Mucosa of gallbladder (tissue), 1 donor: ENCODE data around the gene PLIN5. TPM values are rescaled to one million over a fixed set of nuclear protein-coding genes. Genes with fewer than 3 reads are reported as not detected.
A peak's percentile ranks its signal among the peaks of the same experiment; 100 is the strongest.
"Not testable (repeated sequence)": the region's sequence is repeated elsewhere in the genome, so short reads cannot be mapped to it uniquely, and the experiment has no call there.

Source experiments
- DNase-seq: peaks from one replicate; pipeline ENCODE4 v3.0.0-alpha.2; 2020; ENCODE audit warnings: low spot score
- total RNA-seq: library from RNA; stranded (reverse); gene quantifications from one replicate; pipeline ENCODE4 v1.2.1, GENCODE V29; 2021
- donor health status: DM: no; HTN: no; CAD: no.

Gene PLIN5
- total RNA-seq, 1 donor from 2014 or later, result 13.6 TPM

- no peak for DNase-seq
These were observed 8.1 kb upstream of the PLIN5 start for GRCh38 chr19:4542896-4543841.

GRCh38 chr19:4541806-4542145 is 6.8 kb upstream of the PLIN5 start:
- DNase-seq, result not testable (repeated sequence)

DNA sequence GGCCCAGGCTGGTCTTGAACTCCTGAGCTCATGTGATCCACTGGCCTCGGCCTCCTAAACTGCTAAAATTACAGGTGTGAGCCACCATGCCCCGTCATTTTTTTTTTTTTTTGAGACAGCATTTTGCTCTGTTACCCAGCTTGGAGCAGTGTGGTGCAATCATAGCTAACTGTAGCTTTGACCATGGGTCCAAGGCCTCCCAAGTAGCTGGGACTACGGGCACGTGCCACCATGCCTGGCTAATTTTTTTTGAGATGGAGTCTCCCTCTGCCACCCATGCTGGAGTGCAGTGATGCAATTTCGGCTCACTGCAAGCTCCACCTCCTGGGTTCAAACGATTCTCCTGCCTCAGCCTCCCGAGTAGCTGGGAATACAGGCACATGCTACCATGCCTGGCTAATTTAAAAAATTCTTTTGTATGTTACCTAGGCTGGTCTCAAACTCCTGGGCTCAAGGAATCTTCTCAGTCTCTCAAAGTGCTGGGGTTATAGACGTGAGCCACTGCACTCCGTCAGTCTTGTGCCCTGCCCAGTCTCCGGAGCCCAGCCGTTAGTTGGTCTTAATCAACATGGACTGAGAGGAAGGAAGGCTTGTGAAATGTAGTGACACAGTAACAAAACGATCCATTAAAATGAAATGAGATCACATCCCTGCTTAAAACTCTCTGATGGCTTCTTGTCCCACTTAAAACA is 6.2 kb upstream of the PLIN5 start:
- DNase-seq, result no peak

- peak; percentile 71 for DNase-seq
These were observed 4.9 kb upstream of the PLIN5 start, which contains the start of gene LRG1 for GRCh38 chr19:4539693-4540581. TSS of gene LRG1 (minus strand) at chr19:4540036. CDS start at chr19:4540013, 23 bp downstream.

DNA sequence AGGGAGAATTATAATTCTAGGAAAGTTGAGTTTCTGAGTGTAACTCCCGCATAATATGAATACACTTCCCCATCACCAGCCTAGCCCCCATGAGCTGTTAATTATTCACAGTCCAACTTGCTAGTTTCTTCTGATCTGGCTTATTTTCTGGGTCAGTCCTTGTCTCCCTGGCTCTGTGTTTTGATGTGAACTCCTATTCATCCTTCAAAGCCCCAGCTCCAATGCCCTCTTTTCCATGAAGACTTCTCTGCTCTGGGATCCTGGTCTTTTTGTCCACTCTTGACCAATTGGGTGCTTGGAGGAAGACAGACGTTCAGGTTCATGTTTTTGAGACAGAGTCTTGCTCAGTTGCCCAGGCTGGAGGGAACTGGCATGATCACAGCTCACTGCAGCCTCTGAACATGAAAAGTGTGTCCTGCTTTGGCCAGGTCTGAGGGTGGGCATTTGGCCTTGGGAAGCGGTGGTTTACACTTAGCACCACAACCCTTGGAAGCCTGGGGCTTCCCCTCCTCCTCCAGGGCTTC is 4.2 kb upstream of the PLIN5 start:
- DNase-seq, result no peak

GRCh38 chr19:4538601-4538954 is 3.6 kb upstream of the PLIN5 start:
- DNase-seq, result no peak

DNA sequence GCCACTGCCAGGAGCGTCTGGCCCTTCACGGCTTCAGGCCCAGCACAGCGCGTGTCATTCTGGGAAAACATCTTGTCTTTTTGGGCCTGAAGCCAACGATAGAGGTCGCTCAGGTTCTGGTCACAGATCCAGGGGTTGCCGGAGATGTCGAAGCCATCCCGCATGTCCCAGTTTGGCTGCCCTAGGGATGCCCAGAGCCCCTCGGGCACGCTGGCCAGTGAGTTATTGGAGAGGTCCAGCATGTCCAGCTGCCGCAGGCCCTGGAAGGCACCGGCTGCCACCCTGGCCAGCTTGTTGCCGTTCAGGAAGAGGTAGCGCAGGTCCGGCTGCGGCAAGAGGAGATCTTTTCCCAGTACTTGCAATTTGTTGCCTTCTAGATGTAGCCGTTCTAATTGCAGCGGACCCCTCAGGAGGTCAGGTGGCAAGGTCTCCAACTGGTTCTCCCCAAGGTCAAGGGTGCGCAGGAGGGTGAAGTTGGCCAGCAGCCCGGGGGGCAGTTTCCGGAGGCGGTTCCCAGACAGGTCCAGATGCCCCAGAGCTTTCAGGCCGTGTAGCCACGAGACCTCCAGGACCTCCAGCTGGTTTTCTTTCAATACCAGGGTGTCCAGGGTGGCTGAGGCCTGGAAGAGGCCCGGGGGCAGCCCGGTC is 3.1 kb upstream of the PLIN5 start:
- DNase-seq, result no peak

GRCh38 chr19:4536798-4537197 is 1.8 kb upstream of the PLIN5 start:
- no peak for DNase-seq

- DNase-seq, result no peak
These were observed 1.1 kb downstream of the PLIN5 start for GRCh38 chr19:4533835-4534424.

GRCh38 chr19:4533334-4533733 is 1.7 kb downstream of the PLIN5 start:
- no peak for DNase-seq

- peak; percentile 27 for DNase-seq
These were observed 3.4 kb downstream of the PLIN5 start for GRCh38 chr19:4531562-4532165.

- DNase-seq, result no peak
These were observed 5.0 kb downstream of the PLIN5 start for GRCh38 chr19:4529924-4530522.

DNA sequence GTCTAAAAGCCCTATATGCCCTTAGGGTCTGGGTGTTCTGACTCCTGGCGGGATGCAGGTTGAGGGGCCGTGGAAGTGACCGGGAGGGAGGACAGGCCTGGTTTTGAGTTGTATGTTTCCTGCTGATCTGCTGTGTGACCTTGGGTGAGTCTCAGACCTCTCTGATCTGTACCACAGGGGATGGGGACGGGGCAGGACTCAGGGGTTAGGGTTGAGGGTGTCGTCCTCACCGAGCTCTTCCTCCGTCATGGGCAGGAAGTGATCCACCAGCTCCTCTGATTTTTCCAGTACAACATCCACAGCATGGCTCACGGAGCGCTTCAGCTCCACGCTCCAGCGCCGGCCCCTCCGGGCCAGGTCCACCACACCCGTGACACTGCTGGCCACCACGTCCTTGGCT is 6.2 kb downstream of the PLIN5 start:
- no peak for DNase-seq

DNA sequence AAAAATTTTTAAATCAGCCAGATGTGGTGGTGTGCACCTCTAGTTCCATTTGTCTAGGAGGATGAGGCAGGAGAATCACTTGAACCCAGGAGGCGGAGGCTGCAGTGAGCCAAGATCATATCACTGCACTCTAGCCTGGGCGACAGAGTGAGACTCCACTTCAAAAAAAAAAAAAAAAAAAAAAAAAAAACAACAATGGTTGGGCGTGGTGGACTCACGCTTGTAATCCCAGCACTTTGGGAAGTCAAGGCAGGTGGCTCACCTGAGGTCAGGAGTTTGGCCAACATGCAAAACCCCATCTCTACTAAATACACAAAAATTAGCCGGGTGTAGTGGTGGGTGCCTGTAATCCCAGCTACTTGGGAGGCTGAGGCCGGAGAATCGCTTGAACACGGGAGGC is 7.6 kb downstream of the PLIN5 start:
- not testable (repeated sequence) for DNase-seq

DNA sequence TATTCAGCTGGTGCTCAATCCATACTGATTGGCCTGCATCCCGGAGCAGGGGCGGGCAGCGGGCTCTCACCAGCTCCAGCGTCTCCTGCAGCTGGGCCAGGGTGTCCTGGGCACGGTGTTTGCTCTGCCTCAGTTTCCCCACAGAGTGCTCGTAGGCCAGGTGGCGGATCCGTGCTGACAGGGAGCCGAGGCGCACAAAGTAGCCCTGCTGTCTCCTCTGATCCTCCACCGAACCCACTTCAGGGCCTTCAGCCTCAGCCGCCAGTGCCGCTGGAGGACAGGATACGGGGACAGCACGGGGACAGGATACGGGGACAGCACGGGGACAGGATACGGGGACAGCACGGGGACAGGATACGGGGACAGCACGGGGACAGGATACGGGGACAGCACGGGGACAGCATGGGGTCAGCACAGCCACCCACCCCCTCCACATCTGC is 9.4 kb downstream of the PLIN5 start:
- DNase-seq, result no peak

DNA sequence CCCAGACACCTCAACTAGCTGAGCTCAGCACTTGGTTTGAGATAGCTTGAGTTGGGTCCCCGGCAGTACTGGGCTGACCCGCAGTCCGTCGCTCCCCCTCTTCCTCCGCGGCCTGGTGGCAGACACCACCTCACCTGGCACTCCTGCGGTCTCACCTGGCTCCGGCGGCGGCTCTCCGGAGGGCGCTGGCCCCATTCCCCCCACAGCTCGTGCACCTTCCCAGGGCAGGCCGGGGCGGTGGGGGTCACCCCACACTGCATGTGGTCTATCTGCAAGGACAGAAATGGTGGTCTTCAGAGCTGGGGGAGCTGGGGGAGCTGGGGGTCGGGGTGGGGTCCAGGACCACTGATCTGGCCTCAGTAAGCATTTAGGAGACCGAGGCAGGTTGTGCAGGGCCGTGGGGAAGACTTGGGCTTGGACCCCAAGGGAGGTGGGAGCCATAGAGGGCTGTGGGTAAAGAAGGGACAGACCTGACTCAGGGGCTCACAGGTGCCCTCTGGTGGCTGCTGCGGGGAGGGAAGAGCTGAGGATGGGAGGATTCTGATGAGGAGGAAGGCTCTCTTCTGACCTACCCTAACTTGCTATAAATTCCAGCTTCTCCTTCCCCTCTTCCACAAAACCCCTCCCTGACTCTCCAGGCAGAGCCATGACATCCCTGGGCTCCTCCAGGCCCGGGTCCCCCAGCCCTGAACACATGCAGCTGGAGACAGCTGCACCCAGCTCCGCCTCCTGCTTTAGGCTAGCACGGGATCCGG is 10.0 kb downstream of the PLIN5 start:
- peak; percentile 30 for DNase-seq

- DNase-seq, result peak; percentile 29
These were observed 11.5 kb downstream of the PLIN5 start for GRCh38 chr19:4523306-4524110.

- no peak for DNase-seq
These were observed 12.6 kb downstream of the PLIN5 start for GRCh38 chr19:4522291-4523002.
